Karpas-422 (cell line): ENCODE results near the gene ITPRIP. TPM values are rescaled to one million over a fixed set of nuclear protein-coding genes. Genes with fewer than 3 reads are reported as not detected.

ENCODE experiments used
- DNase-seq: peaks from one replicate; pipeline ENCODE4 v3.0.0-alpha.2; 2015
- H2AFZ ChIP-seq: fragments of 200-600 bp; sonication (generic); 2 replicates; pipeline ENCODE4 v1.6.1; 2014; ENCODE audit warnings: antibody characterized with exemption, low read length, mixed read lengths
- H3K27ac ChIP-seq: fragments of 200-600 bp; sonication (generic); 2 replicates; pipeline ENCODE4 v1.5.1; 2014; ENCODE audit warnings: mild to moderate bottlenecking, low read length, moderate library complexity
- H3K27me3 ChIP-seq: fragments of 200-600 bp; sonication (generic); 2 replicates; pipeline ENCODE4 v1.6.1; 2014; ENCODE audit warnings: low read length, mixed read lengths
- H3K36me3 ChIP-seq: fragments of 200-600 bp; sonication (generic); 2 replicates; pipeline ENCODE4 v1.6.1; 2014; ENCODE audit warnings: low read length, mixed read lengths; ENCODE audit not compliant: insufficient read depth
- H3K4me1 ChIP-seq: fragments of 200-600 bp; sonication (generic); 2 replicates; pipeline ENCODE4 v1.6.1; 2014; ENCODE audit warnings: mild to moderate bottlenecking, low read length, mixed read lengths
- H3K4me2 ChIP-seq: fragments of 200-600 bp; sonication (generic); 2 replicates; pipeline ENCODE4 v1.6.1; 2014; ENCODE audit warnings: low read length, low read depth, mild to moderate bottlenecking; ENCODE audit not compliant: poor library complexity, severe bottlenecking
- H3K4me3 ChIP-seq: fragments of 200-600 bp; sonication (generic); 2 replicates; pipeline ENCODE4 v1.5.1; 2014; ENCODE audit warnings: mild to moderate bottlenecking, antibody characterized with exemption, low read length, mixed read lengths
- H3K79me2 ChIP-seq: fragments of 200-600 bp; sonication (generic); 2 replicates; pipeline ENCODE4 v1.6.1; 2014; ENCODE audit warnings: mild to moderate bottlenecking, low read length, mixed read lengths
- H3K9ac ChIP-seq: fragments of 200-600 bp; sonication (generic); 2 replicates; pipeline ENCODE4 v1.6.0; 2014; ENCODE audit warnings: low read length
- H3K9me2 ChIP-seq: fragments of 200-600 bp; sonication (generic), shearing (Covaris generic); replicated peaks from 2 replicates; pipeline ENCODE4 v1.6.0; 2014; ENCODE audit warnings: mild to moderate bottlenecking, low read length, moderate library complexity; ENCODE audit not compliant: insufficient read depth
- H3K9me3 ChIP-seq: fragments of 300-700, 200-600 bp; sonication (generic); 2 replicates; pipeline ENCODE4 v1.6.1; 2014; ENCODE audit warnings: low read length, mixed read lengths
- H4K20me1 ChIP-seq: fragments of 200-600 bp; sonication (generic); 2 replicates; pipeline ENCODE4 v1.6.1; 2014; ENCODE audit warnings: mild to moderate bottlenecking, antibody characterized with exemption, low read length, low read depth; ENCODE audit not compliant: insufficient read depth
- total RNA-seq: library from RNA; depleted of rRNA; stranded (reverse); fragments of >200 nt; shearing (Covaris generic); gene quantifications from 2 replicates; pipeline ENCODE4 v1.2.3, GENCODE V29; 2014; ENCODE audit warnings: low replicate concordance

The ITPRIP gene
- total RNA-seq, 1 experiment from 2014 or later: 4.5 TPM

DNA sequence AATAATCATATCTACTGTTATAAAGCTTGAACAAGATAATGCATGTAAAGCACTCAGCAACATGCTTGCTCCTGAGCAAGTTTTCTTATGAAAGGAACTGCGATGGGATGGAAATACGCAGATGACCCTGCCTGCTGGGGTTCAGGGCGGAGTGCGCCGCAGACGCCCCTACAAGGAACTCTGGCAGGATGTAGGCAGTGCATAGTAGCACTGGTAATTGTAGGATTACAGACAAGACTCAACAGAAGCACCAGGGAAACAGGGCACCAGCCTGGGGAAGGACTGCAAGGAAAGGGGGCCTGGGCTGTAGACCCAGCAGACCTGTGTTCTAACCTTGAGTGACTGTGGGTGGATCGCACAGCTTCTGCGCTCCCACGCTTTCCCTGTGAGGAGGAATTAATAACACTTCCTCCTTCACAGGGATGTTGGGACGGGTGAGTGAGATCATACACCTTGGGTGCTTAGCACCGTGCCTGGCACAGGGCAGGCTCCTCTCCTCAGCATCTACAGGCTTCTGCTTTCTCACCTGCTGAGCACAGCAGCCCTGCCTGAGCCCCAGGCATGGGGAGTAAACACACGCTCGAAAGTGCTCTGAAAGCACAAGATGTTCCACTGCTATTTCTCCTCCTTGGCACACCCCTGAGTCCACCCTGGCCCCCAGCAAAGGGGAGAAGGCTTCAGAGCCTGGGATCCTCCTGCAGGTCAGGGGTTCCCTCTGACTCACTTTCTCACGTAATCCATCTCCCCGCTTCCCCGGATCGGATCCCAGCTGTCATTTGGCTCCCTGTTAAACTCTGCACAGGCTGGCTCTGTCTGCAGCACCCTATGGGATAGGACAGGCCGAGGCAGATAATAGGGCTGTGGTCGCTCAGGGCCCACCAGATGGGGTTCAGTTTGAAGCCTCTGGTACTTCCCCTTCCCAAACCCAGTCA, 19.2 kb downstream of the ITPRIP start:
- Histone ChIP-seq H3K4me2 (no peak overlapping the region), H3K9me3 (no peaks in the 10 kb centered on the region), H3K9me2 (no peaks in the 10 kb centered on the region), H3K27ac (no peak overlapping the region), H3K79me2 (0 out of 2 replicates have a peak, but pooled peaks cover 4% of the 10 kb centered on the region), H3K27me3 (no peaks in the 10 kb centered on the region), H3K9ac (no peak overlapping the region), H4K20me1 (peaks cover 88% of the 10 kb centered on the region), H3K4me1 (peaks cover 70% of the 10 kb centered on the region), H3K36me3 (peaks cover 8% of the 10 kb centered on the region; the same call in 1 of the 2 replicates), H3K4me3 (no peak overlapping the region), H2AFZ (no peak overlapping the region)
- DNase-seq: no peak

DNA sequence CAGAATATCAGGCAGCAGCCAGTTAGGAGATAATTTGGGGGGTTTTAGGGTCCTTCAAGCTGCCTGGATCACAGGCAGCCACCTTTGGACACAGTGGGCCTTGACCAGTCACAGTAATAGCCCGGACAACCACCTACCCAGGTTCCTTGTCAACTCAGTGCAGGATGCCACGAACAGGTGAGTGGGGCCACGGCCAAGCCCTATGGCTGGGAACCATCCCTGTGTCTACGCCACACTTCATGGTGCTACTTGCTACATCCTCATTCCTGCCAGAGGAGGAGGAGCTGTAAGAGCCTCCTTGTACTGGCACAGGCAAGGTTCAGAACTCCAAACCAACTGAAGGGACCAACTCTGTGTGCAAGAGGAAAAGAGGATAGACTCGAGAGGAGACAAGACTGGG, 19.9 kb downstream of the ITPRIP start:
- H3K27me3 ChIP-seq: no peaks in the 10 kb centered on the region
- peaks cover 15% of the 10 kb centered on the region for H3K36me3 ChIP-seq
- H3K4me1 ChIP-seq: peaks cover 62% of the 10 kb centered on the region
- H4K20me1 ChIP-seq: peaks cover 88% of the 10 kb centered on the region
- no peaks in the 10 kb centered on the region for H3K9me2 ChIP-seq
- DNase-seq: no peak
- no peaks in the 10 kb centered on the region for H3K9me3 ChIP-seq
- no peak overlapping the region for H3K27ac ChIP-seq
- 0 out of 2 replicates have a peak, but pooled peaks cover 4% of the 10 kb centered on the region for H3K79me2 ChIP-seq
- H2AFZ ChIP-seq: no peak overlapping the region
- H3K4me3 ChIP-seq: no peak overlapping the region
- H3K9ac ChIP-seq: no peak overlapping the region
- H3K4me2 ChIP-seq: no peak overlapping the region

DNA sequence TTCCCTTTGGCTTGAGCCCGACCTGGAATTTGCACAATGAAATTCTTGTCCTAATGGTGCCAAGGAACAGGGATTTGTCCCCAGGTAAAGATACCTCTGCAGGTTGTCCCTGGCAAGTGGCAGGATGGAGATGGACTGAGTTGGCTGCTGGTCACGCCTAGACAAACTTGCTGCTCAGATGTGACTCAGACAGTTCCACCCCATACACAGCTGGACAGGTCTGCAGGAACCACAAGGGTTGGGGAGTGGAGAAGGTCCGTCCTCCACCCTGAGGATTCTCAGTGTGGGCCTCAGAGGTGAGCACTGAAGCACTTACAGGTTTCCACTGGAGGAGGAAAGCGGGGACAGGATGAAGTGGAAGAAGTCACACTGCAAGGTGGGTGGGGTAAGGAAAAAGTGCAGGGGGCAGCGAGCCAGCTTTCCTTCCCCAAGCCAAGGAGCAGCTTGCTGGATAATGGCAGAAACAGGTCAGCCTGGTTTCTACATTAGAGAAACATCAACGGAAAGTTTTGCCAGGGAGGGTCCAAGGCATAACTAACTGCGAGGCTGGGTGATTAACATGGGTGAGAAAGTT, 20.5 kb downstream of the ITPRIP start:
- H3K4me3 ChIP-seq: peak overlapping the region; percentile 43; the same call in 1 of the 2 replicates
- H4K20me1 ChIP-seq: peaks cover 89% of the 10 kb centered on the region
- no peak overlapping the region for H3K27ac ChIP-seq
- DNase-seq: no peak
- peaks cover 57% of the 10 kb centered on the region for H3K4me1 ChIP-seq
- H3K36me3 ChIP-seq: peaks cover 15% of the 10 kb centered on the region
- no peaks in the 10 kb centered on the region for H3K9me3 ChIP-seq
- 0 out of 2 replicates have a peak, but pooled peaks cover 4% of the 10 kb centered on the region for H3K79me2 ChIP-seq
- no peaks in the 10 kb centered on the region for H3K9me2 ChIP-seq
- H3K4me2 ChIP-seq: peak overlapping the region; percentile 59
- peak overlapping the region; percentile 5; the same call in 1 of the 2 replicates for H3K9ac ChIP-seq
- H3K27me3 ChIP-seq: no peaks in the 10 kb centered on the region
- no peak overlapping the region for H2AFZ ChIP-seq

DNA sequence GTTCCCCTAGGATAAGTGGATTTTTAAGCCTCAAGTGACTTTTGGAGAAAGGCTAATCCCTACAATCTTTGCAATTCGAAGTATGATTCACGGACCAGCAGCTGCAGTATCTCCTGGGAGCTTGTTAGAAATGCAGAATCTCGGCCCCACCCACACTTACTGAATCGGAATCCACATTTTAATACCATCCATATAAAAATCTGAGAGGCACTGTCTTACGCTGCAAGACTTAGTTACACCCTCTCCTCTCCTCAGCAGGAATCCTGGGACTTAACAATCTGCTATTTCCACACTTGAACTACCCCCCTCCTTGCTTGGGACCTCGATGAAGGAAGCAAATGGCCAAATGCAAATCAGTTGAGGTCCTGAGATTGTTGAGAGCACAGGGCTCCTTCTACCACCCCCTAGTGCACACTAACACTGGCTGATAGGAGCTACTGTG, 21.0 kb downstream of the ITPRIP start:
- Histone ChIP-seq H3K27me3 (no peaks in the 10 kb centered on the region), H3K27ac (no peak overlapping the region), H3K36me3 (peaks cover 15% of the 10 kb centered on the region), H3K9ac (peak overlapping the region; percentile 5; the same call in 1 of the 2 replicates), H2AFZ (no peak overlapping the region), H3K4me2 (peak overlapping the region; percentile 59), H3K4me3 (peak overlapping the region; percentile 43; the same call in 1 of the 2 replicates), H3K9me3 (no peaks in the 10 kb centered on the region), H4K20me1 (peaks cover 90% of the 10 kb centered on the region), H3K9me2 (no peaks in the 10 kb centered on the region), H3K79me2 (0 out of 2 replicates have a peak, but pooled peaks cover 4% of the 10 kb centered on the region), H3K4me1 (peaks cover 52% of the 10 kb centered on the region)
- DNase-seq: peak; percentile 70

DNA sequence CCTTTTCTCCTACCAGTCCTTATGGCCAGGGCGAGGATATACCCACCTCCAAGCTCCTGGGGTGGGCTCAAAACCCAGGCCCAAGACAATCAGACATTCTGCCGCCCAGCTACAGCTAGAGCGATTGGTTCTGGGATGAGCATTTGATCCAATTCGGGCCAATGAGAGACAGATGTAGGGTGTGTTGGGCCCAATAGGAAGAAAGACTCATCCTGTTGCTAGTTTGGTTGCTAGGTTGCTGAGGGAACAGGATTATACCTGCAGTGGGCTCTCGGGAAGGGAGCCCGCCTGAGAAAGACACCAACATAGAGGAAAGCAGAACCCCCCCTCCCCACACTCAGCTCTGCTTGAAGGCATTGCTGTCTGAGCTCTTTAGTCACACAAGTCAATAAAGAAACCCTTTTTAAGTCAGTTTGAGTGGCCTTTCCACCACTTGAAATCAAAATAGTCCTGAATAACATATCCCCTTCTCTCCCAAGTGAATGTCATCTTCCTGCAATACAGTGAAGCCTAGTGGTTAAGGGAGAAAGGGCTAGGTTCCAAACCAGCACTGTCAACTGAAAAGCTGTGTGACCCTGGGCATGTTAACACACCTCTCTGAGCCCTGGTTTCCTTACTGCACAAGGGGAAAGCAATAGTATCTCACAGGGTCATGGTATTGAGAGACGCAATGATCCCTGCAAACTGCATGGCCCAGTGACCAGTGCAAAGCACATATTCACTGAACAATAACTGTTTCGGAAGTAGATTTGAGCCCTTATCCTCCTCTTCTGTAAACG, 21.8 kb downstream of the ITPRIP start:
- Histone ChIP-seq H3K4me2 (peak overlapping the region; percentile 59), H3K4me1 (peaks cover 44% of the 10 kb centered on the region), H3K9me2 (no peaks in the 10 kb centered on the region), H4K20me1 (peaks cover 88% of the 10 kb centered on the region), H3K79me2 (0 out of 2 replicates have a peak, but pooled peaks cover 4% of the 10 kb centered on the region), H2AFZ (no peak overlapping the region), H3K36me3 (peaks cover 15% of the 10 kb centered on the region), H3K4me3 (peak overlapping the region; percentile 43; the same call in 1 of the 2 replicates), H3K27ac (no peak overlapping the region), H3K9ac (no peak overlapping the region), H3K9me3 (no peaks in the 10 kb centered on the region), H3K27me3 (no peaks in the 10 kb centered on the region)
- no peak for DNase-seq

DNA sequence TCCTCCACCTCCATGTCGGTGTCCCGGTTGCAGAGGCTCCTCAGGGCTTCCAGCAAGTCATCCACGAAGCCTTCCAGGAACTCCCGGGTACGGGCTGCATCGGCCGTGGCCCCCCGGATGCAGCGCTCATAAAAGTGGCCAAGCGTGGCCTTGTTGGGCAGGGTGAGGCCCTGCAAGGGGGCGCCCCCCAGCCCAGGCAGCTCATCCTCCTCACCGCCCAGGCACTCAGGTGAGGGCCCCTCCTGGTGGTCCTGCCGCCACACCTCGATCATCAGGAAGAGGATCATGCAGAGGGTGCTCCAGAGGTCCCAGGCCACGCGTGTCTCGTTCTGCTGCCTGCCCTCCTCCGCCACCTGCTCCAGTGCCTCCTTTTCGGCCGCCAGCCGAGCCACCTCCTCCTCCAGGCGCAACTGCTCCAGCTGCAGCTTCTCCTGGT, 22.8 kb downstream of the ITPRIP start:
- Histone ChIP-seq H3K79me2 (0 out of 2 replicates have a peak, but pooled peaks cover 4% of the 10 kb centered on the region), H3K4me1 (peaks cover 38% of the 10 kb centered on the region), H3K36me3 (peaks cover 15% of the 10 kb centered on the region), H3K4me2 (no peak overlapping the region), H3K9me3 (no peaks in the 10 kb centered on the region), H3K9me2 (no peaks in the 10 kb centered on the region), H3K9ac (no peak overlapping the region), H3K27me3 (no peaks in the 10 kb centered on the region), H3K4me3 (no peak overlapping the region), H3K27ac (no peak overlapping the region), H2AFZ (no peak overlapping the region), H4K20me1 (peaks cover 87% of the 10 kb centered on the region)
- DNase-seq: no peak

DNA sequence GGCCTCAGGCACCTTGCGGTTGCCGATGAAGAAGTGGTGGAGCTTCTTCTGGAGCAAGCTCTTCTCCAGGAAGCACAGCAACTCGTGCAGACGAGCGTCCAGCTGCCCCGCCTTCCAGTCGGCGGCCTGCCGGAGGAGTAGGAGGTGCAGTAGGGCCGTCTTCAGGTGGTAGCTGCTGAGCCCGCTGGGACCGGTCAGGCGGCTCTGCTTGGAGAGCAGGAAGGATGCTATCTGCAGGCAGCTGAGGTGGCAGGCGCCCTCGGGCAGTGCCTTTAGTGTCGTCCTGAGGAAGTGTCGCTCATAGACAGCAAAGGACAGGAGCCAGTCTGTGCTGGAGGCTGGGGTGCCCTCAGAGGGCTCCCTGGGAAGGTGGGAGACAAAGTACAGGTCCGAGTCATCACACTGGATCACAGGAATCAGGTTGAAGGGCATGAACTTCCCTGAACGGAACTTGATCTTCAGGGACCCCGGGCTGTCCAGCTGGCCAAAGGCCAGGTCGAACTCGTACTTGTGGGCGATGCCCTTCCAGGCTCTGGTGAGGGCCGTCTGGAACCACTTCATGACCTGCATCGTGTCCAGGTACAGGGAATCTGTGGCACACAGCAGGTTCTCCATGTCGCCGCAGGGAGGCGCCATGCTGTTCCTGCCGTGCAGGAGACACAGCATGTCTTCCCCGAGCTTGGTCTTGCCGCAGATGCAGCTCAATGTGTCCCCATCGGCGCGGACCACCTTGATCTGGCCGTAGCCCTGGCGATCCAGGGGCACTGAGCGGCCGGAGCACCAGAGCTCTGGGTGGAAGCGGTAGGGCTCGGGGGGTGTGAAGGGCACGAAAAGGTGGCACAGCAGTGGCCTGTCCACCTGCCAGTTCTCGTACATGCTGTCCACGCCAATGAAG, 23.4 kb downstream of the ITPRIP start:
- peaks cover 35% of the 10 kb centered on the region for H3K4me1 ChIP-seq
- H3K4me2 ChIP-seq: no peak overlapping the region
- H3K79me2 ChIP-seq: 0 out of 2 replicates have a peak, but pooled peaks cover 4% of the 10 kb centered on the region
- H3K9me3 ChIP-seq: no peaks in the 10 kb centered on the region
- no peaks in the 10 kb centered on the region for H3K27me3 ChIP-seq
- no peak overlapping the region for H2AFZ ChIP-seq
- no peak overlapping the region for H3K4me3 ChIP-seq
- H3K9me2 ChIP-seq: no peaks in the 10 kb centered on the region
- no peak overlapping the region for H3K9ac ChIP-seq
- no peak for DNase-seq
- no peak overlapping the region for H3K27ac ChIP-seq
- peaks cover 89% of the 10 kb centered on the region for H4K20me1 ChIP-seq
- peaks cover 15% of the 10 kb centered on the region for H3K36me3 ChIP-seq
